T-helper 17 cell (primary cell): Measurements from ENCODE around the gene ZCCHC24. TPM values are rescaled to one million over a fixed set of nuclear protein-coding genes. Genes with fewer than 3 reads are reported as not detected.

ENCODE experiments used
- total RNA-seq, 4 donors: library from RNA in 2 of 4; stranded (reverse) in 2 of 4; gene quantifications; one replicate each; pipeline ENCODE4 v1.2.3 and lab custom pipeline; 2022 to 2026

Gene ZCCHC24
- total RNA-seq, 2 donors from 2014 or later = 1.1 to 1.3 TPM

Other genes with a start within 250 kb of the ZCCHC24 start
- 10 to 100 TPM; 59.4 to 82.3 TPM for gene PPIF, start 98.2 kb downstream of the ZCCHC24 start, total RNA-seq
- gene EIF5AL1, start 66.9 kb upstream of the ZCCHC24 start, total RNA-seq = under 1 TPM; 0.10 to 0.12 TPM
- gene SFTPA2, start 114.8 kb upstream of the ZCCHC24 start, total RNA-seq = not detected
- gene SFTPA1, start 165.3 kb upstream of the ZCCHC24 start, total RNA-seq = not detected